H1 (cell line): Measurements from ENCODE around the gene SH2D2A. TPM values are rescaled to one million over a fixed set of nuclear protein-coding genes. Genes with fewer than 3 reads are reported as not detected.

Source experiments
- polyA plus RNA-seq, 7 experiments: library from polyadenylated mRNA; depleted of rRNA in 3 of 7; stranded (reverse) in 5 of 7; unstranded in 2 of 7; fragments of >200 nt in 5 of 7; fragments of 200-250 nt in 2 of 7; gene quantifications; 1 replicate in 5 of 7; 2 replicates in 1 of 7; 4 replicates in 1 of 7; pipeline versions ENCODE4 v1.2.1 to v1.2.3, GENCODE V29; 2011 to 2013; ENCODE audit warnings: missing spikeins in 2 of 7, mixed read lengths in 2 of 7
- total RNA-seq: library from RNA; stranded (reverse); fragmentation: NEBNext Ultra II Directional; extraction: Animal tissue kit (Norgen Biotek cat#: 25700); gene quantifications from 2 replicates; pipeline ENCODE4 v1.2.1, GENCODE V29; 2021
- TF ChIP-seq, protein P1 (sequence below), 3 experiments: IDR thresholded peaks; 1 replicate in 2 of 3; 2 replicates in 1 of 3; pipeline versions ENCODE4 v1.5.1 to v1.6.1; 2011; ENCODE audit warnings: low read length in 3 of 3, mild to moderate bottlenecking in 3 of 3, inconsistent platforms in 2 of 3, low read depth in 1 of 3, moderate library complexity in 1 of 3; ENCODE audit not compliant: insufficient read depth in 1 of 3; ENCODE audit errors: control extremely low read depth in 1 of 3

The SH2D2A gene
- total and polyA plus RNA-seq, 2 of the 8 experiments (the other 6 are each of a cell fraction or from before 2014, with no cell fraction given): 3.3 to 7.9 TPM

DNA sequence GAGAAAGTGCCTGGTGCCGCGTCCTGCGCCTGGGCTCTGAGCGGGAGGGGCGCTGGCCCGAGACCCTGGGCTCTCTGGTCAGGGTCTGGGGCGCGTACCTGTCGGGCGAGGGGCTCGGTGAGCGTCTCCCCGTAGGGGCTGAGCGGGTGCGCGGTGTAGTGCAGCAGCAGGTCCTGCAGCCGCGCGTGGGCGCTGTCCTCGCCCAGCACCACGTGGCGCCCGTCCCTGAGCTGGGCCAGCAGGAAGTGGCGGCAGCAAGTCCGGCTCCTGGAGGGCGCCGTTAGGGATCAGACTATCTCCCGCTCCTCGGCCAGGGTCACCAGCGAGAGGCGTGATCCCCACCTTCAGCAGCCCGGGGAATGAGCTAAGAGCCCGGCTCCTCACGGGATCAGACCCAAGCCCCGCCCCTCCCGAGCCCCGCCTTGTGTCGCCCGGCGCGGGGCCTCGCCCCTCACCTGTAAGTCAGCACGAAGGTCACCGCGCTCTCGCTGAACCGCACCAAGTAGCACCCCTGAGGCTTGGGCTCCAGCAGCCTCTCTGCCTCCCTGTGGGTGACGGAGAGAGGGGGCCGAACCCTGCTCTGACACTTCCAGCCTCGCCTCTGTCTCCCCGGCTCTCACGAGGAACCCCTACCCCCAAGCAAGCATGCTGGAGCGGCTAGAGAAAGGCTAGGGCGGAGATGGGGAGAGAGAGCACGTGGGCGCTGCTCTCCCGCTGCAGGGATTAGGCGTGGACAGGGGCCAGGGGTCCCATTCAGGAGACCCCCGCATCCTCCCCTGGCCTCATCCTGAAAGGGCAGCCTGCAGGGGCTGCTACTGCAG is 2.7 kb downstream of the SH2D2A start (continued):
- TF ChIP-seq, protein P1, sequence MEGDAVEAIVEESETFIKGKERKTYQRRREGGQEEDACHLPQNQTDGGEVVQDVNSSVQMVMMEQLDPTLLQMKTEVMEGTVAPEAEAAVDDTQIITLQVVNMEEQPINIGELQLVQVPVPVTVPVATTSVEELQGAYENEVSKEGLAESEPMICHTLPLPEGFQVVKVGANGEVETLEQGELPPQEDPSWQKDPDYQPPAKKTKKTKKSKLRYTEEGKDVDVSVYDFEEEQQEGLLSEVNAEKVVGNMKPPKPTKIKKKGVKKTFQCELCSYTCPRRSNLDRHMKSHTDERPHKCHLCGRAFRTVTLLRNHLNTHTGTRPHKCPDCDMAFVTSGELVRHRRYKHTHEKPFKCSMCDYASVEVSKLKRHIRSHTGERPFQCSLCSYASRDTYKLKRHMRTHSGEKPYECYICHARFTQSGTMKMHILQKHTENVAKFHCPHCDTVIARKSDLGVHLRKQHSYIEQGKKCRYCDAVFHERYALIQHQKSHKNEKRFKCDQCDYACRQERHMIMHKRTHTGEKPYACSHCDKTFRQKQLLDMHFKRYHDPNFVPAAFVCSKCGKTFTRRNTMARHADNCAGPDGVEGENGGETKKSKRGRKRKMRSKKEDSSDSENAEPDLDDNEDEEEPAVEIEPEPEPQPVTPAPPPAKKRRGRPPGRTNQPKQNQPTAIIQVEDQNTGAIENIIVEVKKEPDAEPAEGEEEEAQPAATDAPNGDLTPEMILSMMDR (IDR thresholded peaks at IDR 0.05; ENCODE audit: control extremely low read depth in 1 of 3, insufficient read depth in 1 of 3, low read depth in 1 of 3, low read length in 3 of 3): peak; percentile 37 to 70 (median 59); a peak in 3 of 4 replicates
